Sigmoid colon (tissue), 4 donors: ENCODE measurements around the gene DMRTC2.

Experiments
- POLR2AphosphoS5 ChIP-seq, 4 donors: sonication (generic); formaldehyde crosslinking; IDR thresholded peaks; one replicate each; pipeline ENCODE4 v1.6.1; 2017; ENCODE audit warnings: antibody characterized with exemption in 4 of 4
- TF ChIP-seq, protein P1 (sequence below), 4 experiments: fragments of 450-650 bp in 3 of 4; fragments of 200-600 bp in 1 of 4; IDR thresholded peaks; one replicate each; pipeline ENCODE4 v1.5.1; 2016 to 2019; ENCODE audit warnings: antibody characterized with exemption in 4 of 4, mild to moderate bottlenecking in 3 of 4, moderate library complexity in 2 of 4

DNA sequence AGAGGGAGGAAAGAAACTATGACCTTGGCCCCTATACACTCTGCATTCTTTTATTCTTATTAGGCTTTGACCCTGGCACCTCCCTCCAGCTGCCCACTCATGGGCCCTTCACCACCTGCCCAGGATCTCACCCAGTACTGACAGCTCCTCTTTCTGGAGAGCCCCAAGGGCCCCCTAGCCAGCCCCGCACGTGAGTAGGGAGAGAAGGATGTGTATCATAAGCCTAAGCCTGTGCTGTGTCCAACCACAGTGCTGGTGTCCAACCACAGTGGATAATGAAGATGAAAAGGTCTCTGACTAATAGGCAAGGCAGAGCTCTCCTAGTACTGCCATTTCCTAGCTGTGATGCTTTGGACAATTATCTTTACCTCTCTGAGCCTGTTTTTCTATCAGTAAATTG is 4.2 kb downstream of the DMRTC2 start:
- TF ChIP-seq, protein P1, sequence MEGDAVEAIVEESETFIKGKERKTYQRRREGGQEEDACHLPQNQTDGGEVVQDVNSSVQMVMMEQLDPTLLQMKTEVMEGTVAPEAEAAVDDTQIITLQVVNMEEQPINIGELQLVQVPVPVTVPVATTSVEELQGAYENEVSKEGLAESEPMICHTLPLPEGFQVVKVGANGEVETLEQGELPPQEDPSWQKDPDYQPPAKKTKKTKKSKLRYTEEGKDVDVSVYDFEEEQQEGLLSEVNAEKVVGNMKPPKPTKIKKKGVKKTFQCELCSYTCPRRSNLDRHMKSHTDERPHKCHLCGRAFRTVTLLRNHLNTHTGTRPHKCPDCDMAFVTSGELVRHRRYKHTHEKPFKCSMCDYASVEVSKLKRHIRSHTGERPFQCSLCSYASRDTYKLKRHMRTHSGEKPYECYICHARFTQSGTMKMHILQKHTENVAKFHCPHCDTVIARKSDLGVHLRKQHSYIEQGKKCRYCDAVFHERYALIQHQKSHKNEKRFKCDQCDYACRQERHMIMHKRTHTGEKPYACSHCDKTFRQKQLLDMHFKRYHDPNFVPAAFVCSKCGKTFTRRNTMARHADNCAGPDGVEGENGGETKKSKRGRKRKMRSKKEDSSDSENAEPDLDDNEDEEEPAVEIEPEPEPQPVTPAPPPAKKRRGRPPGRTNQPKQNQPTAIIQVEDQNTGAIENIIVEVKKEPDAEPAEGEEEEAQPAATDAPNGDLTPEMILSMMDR (IDR thresholded peaks at IDR 0.05): no peak
- TF ChIP-seq POLR2AphosphoS5 (IDR thresholded peaks at IDR 0.05): no peak
